Measurements from ENCODE around the gene POLR3H. TPM values are rescaled to one million over a fixed set of nuclear protein-coding genes. Genes with fewer than 3 reads are reported as not detected.

POLR3H gene
- 14.3 and 25.5 TPM in 2 replicates for total RNA-seq

DNA sequence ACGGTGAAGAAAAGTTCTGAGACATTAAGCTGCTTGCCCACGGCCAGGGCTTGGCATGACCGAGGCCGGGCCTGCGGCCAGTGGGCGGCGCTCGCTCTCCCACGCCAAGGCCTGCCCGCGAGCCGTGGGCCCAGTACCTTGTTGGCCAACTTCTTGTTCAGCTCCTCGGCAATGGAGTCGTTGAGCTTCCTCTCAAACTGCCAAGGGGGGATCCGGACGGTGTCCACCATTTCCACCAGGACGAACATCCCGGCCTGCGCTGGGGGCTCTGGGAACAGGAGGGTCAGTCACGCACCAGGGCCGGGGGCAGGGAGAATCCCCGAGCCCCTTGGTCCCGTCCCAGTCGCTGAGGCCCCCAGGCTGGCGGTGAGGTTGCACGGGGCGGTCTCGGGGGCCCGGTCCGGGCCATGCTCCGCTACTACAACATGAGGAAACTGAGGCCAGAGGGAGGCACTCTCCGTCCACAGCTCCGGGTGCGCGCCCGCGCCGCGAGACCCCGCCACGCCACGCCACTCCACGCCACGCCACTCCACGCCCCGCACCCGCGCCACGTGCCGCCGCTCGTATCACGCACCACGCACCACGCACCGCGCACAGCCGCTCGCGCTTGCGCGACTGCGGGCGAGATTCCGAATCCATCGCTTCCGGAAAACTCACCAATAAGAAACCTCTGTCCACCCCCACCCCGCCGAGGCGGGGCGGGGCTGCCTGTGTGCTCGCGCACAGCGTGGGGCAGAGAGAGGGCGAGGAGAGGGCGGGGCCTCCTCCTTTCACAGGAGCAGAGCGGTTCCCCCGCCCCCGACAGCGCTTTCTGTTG lies at the start of gene POLR3H:
POLR3H (minus strand) TSS at position 617 of the 817 bp plus-strand sequence; CDS start at position 248, 369 bp downstream.

DNA sequence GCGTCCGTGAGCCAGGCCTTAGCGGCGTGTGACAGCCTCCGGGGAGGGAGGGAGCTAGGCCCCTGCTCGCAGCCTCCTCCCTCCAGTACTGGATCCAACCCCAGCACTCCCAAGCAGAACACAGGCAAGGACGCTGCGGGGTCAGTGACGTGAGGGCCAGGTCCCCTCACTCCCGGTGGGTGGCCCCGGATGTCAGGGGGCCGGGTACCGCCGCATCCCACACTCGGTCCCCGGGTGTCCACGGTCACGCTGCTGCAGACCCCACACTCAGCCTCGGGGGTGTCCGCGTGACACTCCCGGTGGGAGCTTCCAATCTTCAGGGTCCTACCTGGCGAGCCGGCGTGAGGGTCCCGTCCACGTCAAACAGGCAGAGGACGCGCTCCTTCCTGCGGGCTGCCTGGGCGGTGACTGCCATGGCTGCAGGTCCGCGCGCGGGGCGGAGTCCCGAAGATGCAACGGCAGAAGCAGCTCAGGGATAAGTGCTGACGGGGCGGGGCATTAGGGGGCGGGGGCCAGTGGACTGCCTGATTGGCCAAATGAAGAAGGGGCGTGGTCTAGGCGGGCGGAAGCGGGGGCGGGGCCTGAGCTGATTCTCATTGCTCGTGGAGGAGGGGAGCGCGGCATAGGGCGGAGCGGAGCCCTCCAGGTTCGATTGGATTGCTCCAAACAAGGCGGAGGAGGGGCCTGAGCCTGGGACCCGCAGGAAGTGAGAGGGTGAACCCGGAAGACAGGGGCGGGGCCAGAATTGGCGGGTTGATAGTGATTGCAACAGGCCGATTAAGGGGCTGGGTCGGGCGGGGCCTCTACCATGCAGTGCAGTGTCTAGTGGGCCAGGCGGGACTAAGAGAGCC lies 45.3 kb upstream of the POLR3H start, which contains the start of gene PMM1:
PMM1 (minus strand) TSS at position 450 of the 851 bp plus-strand sequence; CDS start at position 415, 35 bp downstream.

Other genes starting within 250 kb of the POLR3H start
- gene ZC3H7B, start 242.9 kb downstream of the POLR3H start, total RNA-seq = 38.3 and 78.6 TPM in 2 replicates
- 2.0 and 2.9 TPM in 2 replicates for gene TEF, start 162.5 kb downstream of the POLR3H start, total RNA-seq
- gene TOB2, start 97.7 kb downstream of the POLR3H start, total RNA-seq = 8.4 and 15.8 TPM in 2 replicates
- 117 and 128 TPM in 2 replicates for gene PHF5A, start 75.8 kb downstream of the POLR3H start, total RNA-seq
- gene ACO2, start 75.4 kb downstream of the POLR3H start, total RNA-seq = 53.8 and 73.7 TPM in 2 replicates
- gene CSDC2, start 16.5 kb upstream of the POLR3H start, total RNA-seq = 0.15 TPM in 1 of 2 replicates, not detected in the other
- gene PMM1, start 45.4 kb upstream of the POLR3H start, total RNA-seq = 4.0 and 6.5 TPM in 2 replicates
- gene DESI1, start 76.6 kb upstream of the POLR3H start, total RNA-seq = 17.6 and 21.4 TPM in 2 replicates
- gene XRCC6, start 76.8 kb upstream of the POLR3H start, total RNA-seq = 416 and 478 TPM in 2 replicates
- gene SNU13, start 144.4 kb upstream of the POLR3H start, total RNA-seq = 84.8 and 96.7 TPM in 2 replicates
- gene MEI1, start 155.0 kb upstream of the POLR3H start, total RNA-seq = 1.1 and 1.3 TPM in 2 replicates